K562 (cell line): ENCODE data around the gene ASPHD2. TPM values are rescaled to one million over a fixed set of nuclear protein-coding genes. Genes with fewer than 3 reads are reported as not detected.

Experiments used
- CBFA2T2 ChIP-seq: fragments of 450-650 bp; conservative IDR thresholded peaks from 2 replicates; pipeline ENCODE4 v1.6.1; 2017; ENCODE audit warnings: mild to moderate bottlenecking
- ESRRA ChIP-seq: fragments of 450-650 bp; IDR thresholded peaks from 2 replicates; pipeline ENCODE4 v1.6.1; 2014; ENCODE audit warnings: low read depth, mild to moderate bottlenecking, moderate library complexity, borderline replicate concordance
- FOSL1 ChIP-seq: fragments of 200-800 bp; sonication (Bioruptor generic); conservative IDR thresholded peaks from 2 replicates; pipeline ENCODE4 v1.6.1; 2016; ENCODE audit warnings: missing genetic modification characterization, missing compliant biosample characterization
- HDAC8 ChIP-seq: fragments of 450-650 bp; IDR thresholded peaks from 2 replicates; pipeline ENCODE4 v1.6.1; 2016; ENCODE audit warnings: mild to moderate bottlenecking, missing genetic modification characterization, moderate library complexity, missing compliant biosample characterization
- HMBOX1 ChIP-seq: sonication (generic); IDR thresholded peaks from 2 replicates; pipeline ENCODE4 v1.6.1; 2016
- JUN ChIP-seq, 2 experiments: sonication (generic) in 1 of 2; formaldehyde crosslinking in 1 of 2; IDR thresholded peaks; 2 replicates each; pipeline versions ENCODE4 v1.6.1 to v1.8.0; 2012 to 2022; ENCODE audit warnings: borderline replicate concordance in 2 of 2, mild to moderate bottlenecking in 2 of 2, improper control_type of control experiment in 1 of 2, low read depth in 1 of 2, low read length in 1 of 2, missing genetic modification reagents in 1 of 2
- NELFE ChIP-seq: IDR thresholded peaks from 2 replicates; pipeline ENCODE4 v1.6.1; 2011; ENCODE audit warnings: mild to moderate bottlenecking; ENCODE audit not compliant: insufficient read depth, insufficient read length
- PHF21A ChIP-seq: fragments of 450-650 bp; IDR thresholded peaks from 2 replicates; pipeline ENCODE4 v1.6.1; 2017; ENCODE audit warnings: low read depth, borderline replicate concordance
- PHTF2 ChIP-seq: fragments of 250-450 bp; sonication (Bioruptor Pico); IDR thresholded peaks from 2 replicates; pipeline ENCODE4 v1.5.0; 2021; ENCODE audit warnings: mild to moderate bottlenecking
- PML ChIP-seq: IDR thresholded peaks from 2 replicates; pipeline ENCODE4 v1.6.1; 2012; ENCODE audit warnings: low read length, inconsistent platforms
- RBM15 ChIP-seq: fragments of 200-400 bp; formaldehyde crosslinking; IDR thresholded peaks from 2 replicates; pipeline ENCODE4 v1.6.1; 2018; ENCODE audit warnings: mild to moderate bottlenecking, low read length, moderate library complexity; ENCODE audit not compliant: insufficient read depth
- RBM22 ChIP-seq: fragments of 200-400 bp; formaldehyde crosslinking; IDR thresholded peaks from 2 replicates; pipeline ENCODE4 v1.6.1; 2018; ENCODE audit warnings: low read length, low read depth; ENCODE audit not compliant: poor library complexity, severe bottlenecking
- SMC3 ChIP-seq: conservative IDR thresholded peaks from 2 replicates; pipeline ENCODE4 v1.6.1; 2011; ENCODE audit warnings: low read depth, low read length, improper control_type of control experiment; ENCODE audit not compliant: insufficient read depth
- SREBF1 ChIP-seq: fragments of 150-350 bp; IDR thresholded peaks from 2 replicates; pipeline ENCODE4 v1.6.1; 2014; ENCODE audit warnings: antibody characterized with exemption, low read depth, low read length, borderline replicate concordance
- SRSF7 ChIP-seq: fragments of 200-400 bp; formaldehyde crosslinking; optimal IDR thresholded peaks from 2 replicates; pipeline ENCODE3; 2017; ENCODE audit warnings: mild to moderate bottlenecking, low read depth, low read length
- TBL1XR1 ChIP-seq, 2 experiments: IDR thresholded peaks; 2 replicates each; pipeline ENCODE4 v1.6.1; 2012; ENCODE audit warnings: improper control_type of control experiment in 2 of 2, low read length in 2 of 2, mild to moderate bottlenecking in 1 of 2
- ZFP1 ChIP-seq: fragments of 450-650 bp; formaldehyde crosslinking; IDR thresholded peaks from 2 replicates; pipeline ENCODE4 v1.4.0; 2020; ENCODE audit warnings: mild to moderate bottlenecking, mixed read lengths
- ZNF586 ChIP-seq: fragments of 450-650 bp; formaldehyde crosslinking; conservative IDR thresholded peaks from 2 replicates; pipeline ENCODE4 v1.4.0; 2020; ENCODE audit warnings: mild to moderate bottlenecking, moderate library complexity
- polyA plus RNA-seq, 8 experiments: library from polyadenylated mRNA; depleted of rRNA in 4 of 8; stranded (reverse) in 5 of 8; unstranded in 3 of 8; fragments of >200 nt; fragmentation: Nextera tagmentation in 2 of 8; fragmentation: Illumina TruSeq in 1 of 8; extraction: Ambion mirVana in 2 of 8; extraction: Trizol in 1 of 8; gene quantifications; 2 replicates each; pipeline versions ENCODE4 v1.2.1 to v1.2.3, GENCODE V29; 2011 to 2014; ENCODE audit warnings: inconsistent platforms in 1 of 8, missing spikeins in 1 of 8
- total RNA-seq, 7 experiments: library from RNA; depleted of rRNA in 6 of 7; stranded (reverse); fragments of >200 nt in 6 of 7; fragmentation: Illumina TruSeq in 2 of 7; extraction: Trizol in 2 of 7; gene quantifications; 2 replicates each; pipeline versions ENCODE4 v1.2.1 to v1.2.3, GENCODE V29; 2011 to 2021; ENCODE audit warnings: low replicate concordance in 1 of 7
- TF ChIP-seq, protein P1 (sequence below), 2 experiments: fragments of 450-650 bp in 1 of 2; sonication (generic) in 1 of 2; formaldehyde crosslinking in 1 of 2; IDR thresholded peaks in 1 of 2; conservative IDR thresholded peaks in 1 of 2; 2 replicates each; pipeline versions ENCODE4 v1.6.1 to v1.8.1; 2016 to 2023; ENCODE audit warnings: mild to moderate bottlenecking in 2 of 2, moderate library complexity in 2 of 2, inconsistent platforms in 1 of 2, missing genetic modification reagents in 1 of 2
- TF ChIP-seq, protein P2 (sequence below), 2 experiments: fragments of 450-650 bp; conservative IDR thresholded peaks; 2 replicates each; pipeline ENCODE4 v1.6.1; 2017; ENCODE audit warnings: mild to moderate bottlenecking in 2 of 2, moderate library complexity in 2 of 2

ASPHD2 gene
- total and polyA plus RNA-seq, 9 of the 15 experiments (the other 6 are each of a cell fraction or from before 2014, with no cell fraction given) = 0.18 to 0.64 (median 0.36) TPM

- no peak for TF ChIP-seq ESRRA
- TF ChIP-seq PHTF2 = no peak
- no peak for TF ChIP-seq SREBF1
- no peak for TF ChIP-seq RBM15
- no peak for TF ChIP-seq CBFA2T2
- TF ChIP-seq ZNF586 = no peak
- no peak for TF ChIP-seq SRSF7
- TF ChIP-seq HDAC8 (tag) = no peak
- no peak for TF ChIP-seq SMC3
- TF ChIP-seq ZFP1 (CRISPR knock-in tag) = no peak
- TF ChIP-seq PML = no peak
- TF ChIP-seq, protein P1, sequence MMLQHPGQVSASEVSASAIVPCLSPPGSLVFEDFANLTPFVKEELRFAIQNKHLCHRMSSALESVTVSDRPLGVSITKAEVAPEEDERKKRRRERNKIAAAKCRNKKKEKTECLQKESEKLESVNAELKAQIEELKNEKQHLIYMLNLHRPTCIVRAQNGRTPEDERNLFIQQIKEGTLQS (IDR thresholded peaks at IDR 0.05) = peak; percentile 52
- TF ChIP-seq, protein P1 (CRISPR knock-in tag; conservative IDR thresholded peaks at IDR 0.05) = no peak
- TF ChIP-seq, protein P2, sequence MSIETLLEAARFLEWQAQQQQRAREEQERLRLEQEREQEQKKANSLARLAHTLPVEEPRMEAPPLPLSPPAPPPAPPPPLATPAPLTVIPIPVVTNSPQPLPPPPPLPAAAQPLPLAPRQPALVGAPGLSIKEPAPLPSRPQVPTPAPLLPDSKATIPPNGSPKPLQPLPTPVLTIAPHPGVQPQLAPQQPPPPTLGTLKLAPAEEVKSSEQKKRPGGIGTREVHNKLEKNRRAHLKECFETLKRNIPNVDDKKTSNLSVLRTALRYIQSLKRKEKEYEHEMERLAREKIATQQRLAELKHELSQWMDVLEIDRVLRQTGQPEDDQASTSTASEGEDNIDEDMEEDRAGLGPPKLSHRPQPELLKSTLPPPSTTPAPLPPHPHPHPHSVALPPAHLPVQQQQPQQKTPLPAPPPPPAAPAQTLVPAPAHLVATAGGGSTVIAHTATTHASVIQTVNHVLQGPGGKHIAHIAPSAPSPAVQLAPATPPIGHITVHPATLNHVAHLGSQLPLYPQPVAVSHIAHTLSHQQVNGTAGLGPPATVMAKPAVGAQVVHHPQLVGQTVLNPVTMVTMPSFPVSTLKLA (conservative IDR thresholded peaks at IDR 0.05) = no peak
- no peak for TF ChIP-seq TBL1XR1 (IDR thresholded peaks at IDR 0.05; ENCODE audit: low read length in 2 of 2)
- no peak for TF ChIP-seq RBM22
- no peak for TF ChIP-seq NELFE
- no peak for TF ChIP-seq PHF21A
- peak; percentile 65 for TF ChIP-seq FOSL1
- TF ChIP-seq HMBOX1 = no peak
- TF ChIP-seq JUN (IDR thresholded peaks at IDR 0.05; ENCODE audit: borderline replicate concordance, low read depth, low read length) = 0 out of 2 replicates have a peak, but pooled peaks have one; percentile 26
- no peak for TF ChIP-seq JUN (CRISPR knock-in tag; IDR thresholded peaks at IDR 0.05; ENCODE audit: borderline replicate concordance)
Measured at GRCh38 chr22:26416670-26417276, 12.3 kb upstream of the ASPHD2 start (continued).
